Posterior cingulate gyrus (tissue), 11 donors: ENCODE results near the gene SORT1.

Experiments used
- DNase-seq, 10 donors: peaks; one replicate each; pipeline versions ENCODE4 v3.0.0 to v3.0.0-alpha.2; 2020 to 2021; ENCODE audit warnings: mixed read lengths in 3 of 10
- intact Hi-C: fragments of 100-400 bp; cut with DNase I; formaldehyde crosslinking; loops from one replicate; pipeline ENCODE4 v1.15.1; 2023

The SORT1 gene

DNA sequence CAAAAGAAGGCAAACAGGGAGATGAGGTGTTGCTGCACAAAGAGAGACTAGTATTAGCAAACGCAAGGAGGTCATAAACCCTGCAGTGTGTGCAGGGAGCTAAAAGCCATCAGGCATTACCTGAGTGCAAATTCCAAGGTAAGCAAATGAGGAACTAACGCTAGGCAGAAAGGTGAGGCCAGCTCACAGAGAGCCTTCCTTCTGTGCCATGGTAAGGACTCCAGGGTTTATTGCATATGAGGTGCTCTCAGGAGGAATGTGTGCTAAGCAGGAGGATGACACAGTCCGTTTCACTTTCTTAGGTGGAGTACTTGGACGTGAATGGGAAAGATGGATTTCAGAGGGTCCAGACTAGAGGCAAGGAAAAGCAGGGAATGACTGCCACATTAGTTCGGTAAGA, 46.3 kb downstream of the SORT1 start:
- no peak for DNase-seq
- intact Hi-C loops: no loop called here

DNA sequence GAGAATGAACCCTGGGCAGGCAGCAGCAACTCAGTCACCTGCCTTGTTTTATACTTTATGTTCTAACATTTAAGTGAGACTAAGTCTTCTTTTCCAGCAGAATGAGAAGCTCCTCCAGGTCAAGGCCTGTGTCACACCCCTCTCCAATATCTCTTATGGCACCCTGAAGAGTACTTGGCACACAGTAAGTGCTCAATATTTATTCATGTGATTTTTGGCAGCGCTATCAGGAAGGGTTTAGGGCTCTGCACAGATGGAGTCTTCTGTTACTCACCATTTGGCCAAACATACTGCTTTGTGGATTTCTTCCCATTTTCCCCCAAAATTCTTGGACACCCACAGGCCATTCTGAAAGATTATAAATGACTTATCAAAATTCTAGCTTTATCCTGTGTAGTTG, 47.1 kb downstream of the SORT1 start:
- intact Hi-C loops: no loop called here
- no peak for DNase-seq

DNA sequence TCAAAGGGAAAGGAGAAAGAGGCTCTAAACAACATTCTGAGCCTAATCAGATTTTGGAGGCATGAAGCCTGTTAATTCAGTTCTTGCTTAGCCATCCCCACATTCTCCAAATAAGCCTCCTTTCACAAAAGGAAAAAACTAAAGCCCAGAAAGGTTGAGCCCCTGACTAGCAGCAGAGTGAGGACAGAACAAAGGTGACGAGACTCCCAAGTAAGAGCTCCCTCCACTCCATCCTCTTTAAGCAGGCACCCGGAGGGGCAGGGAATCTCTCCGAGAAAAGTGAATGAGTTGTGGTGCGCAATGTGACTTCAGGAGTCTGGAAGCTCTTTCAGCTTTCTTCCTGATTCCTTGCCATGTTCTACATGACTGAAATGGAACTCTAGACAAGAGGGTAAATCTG, 47.5 kb downstream of the SORT1 start:
- no peak for DNase-seq
- intact Hi-C loops: no loop called here

DNA sequence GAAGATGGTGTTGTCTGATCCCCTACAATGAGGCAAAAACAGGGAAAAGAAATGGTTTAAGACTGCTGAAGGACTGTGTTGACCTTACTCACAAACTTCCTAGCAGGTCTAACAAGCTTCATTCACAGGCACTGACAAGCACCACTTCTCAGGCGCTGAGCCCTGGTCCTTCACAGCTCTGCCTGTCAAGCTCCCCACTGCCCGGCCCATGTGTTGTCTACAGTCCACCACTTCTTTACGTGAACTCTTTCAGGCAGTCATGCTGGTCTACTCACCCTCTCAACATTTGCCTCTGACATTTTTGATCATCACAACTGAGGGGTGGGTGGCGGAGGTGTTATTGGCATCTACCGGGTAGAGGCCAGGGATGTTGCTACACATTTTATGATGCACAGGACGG, 50.2 kb downstream of the SORT1 start:
- DNase-seq: no peak
- intact Hi-C loops: no loop called here

DNA sequence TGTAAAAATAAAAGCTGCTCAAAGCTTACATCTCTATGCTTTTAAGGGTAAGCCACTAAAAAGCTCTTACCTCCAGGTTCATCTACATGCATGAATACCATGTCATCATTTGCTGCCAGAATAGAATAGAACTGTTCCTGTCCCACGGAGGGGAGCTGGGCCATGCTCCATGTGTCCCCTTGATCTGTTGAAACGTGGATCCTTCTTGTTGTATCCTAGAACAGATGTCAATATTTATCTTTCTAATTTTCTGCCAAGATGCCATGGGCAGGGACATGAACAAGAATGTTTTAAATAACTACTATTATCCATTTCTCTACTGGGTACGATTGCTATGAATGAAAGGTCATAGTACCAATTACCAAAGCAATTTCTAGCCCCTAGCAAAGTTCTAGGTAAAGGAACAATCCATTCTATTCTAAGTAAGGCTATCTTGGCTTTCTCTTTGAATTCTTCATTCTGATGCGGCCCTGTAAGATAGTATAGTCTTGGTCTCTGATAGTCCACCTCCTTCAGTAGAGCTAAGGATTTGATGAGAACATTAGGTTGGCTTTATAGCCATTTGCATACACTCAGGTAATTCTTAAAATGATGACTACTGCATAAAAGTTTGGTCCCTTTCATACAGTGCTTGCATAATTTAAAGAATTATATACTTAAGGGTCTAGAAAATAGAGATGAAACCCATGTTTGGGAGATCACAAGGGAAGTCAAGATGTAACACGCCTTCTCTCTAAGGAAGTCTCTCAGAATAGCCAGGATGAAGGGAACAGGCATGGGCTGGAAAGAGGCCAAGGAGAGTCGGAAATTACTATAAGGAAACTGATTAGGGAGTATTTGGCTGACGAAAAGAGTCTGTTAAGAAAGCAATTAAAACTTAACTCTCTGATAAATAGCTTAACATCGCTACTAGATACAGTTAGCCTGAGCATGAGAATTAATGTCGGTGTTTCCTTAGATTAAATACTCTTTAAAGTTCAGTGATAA, 55.5 kb downstream of the SORT1 start:
- intact Hi-C loops: no loop called here
- DNase-seq: no peak

DNA sequence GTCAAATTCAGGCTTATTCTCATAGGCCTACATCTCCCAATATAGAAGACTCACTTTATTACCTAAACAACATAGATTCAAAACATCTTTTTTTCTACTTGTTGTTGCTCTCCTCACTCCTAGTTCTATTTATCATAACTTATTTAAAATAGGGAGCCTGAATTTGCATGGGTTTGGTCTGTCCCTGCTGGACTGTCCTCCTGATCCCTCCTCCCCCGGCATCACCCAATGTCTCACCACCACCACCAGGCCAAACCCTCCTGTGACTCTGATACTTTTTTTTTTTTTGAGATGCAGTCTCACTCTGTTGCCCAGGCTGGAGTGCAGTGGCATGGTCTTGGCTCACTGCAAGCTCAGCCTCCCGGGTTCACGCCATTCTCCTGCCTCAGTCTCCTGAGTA, 59.1 kb downstream of the SORT1 start:
- intact Hi-C loops: no loop called here
- DNase-seq: no peak

DNA sequence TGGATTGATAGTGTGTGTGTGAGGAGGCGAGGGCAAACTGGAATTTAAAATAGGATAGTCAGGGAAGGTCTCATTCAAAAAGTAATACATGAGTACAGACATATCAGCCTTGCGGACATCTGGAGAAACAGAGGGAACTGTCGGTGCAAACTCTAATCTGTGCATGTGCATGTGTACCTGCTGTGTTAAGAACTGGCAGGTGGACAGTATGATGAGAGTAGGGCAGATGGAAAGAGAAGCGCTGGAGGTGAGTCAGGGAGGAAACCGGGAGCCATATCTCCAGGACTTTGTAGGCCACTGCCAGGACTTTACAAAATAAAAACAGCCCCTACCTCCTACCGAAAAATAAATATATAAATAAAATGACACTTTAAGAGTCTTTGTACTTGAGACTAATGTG, 59.6 kb downstream of the SORT1 start:
- intact Hi-C loops: no loop called here

DNA sequence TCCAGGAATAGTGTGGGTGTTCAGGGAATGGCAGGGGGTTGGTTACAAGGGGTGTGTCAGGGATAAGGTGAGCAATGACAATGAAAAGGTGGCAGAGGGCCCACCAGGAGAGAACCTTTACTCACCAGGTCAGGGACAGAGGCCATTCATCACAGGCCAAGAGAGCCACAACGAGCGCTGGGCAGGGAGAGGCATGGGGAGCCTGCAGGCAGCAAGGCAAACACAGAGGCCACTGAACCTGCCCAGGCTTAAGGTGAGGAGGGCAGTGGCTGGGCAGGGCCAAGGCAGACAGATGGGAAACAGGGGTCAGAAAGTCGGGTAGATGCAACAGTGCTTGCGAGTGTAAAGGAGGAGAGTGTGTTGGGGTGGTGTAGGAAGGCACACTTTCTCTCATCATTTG, 62.6 kb downstream of the SORT1 start:
- DNase-seq: no peak
- intact Hi-C loops: no loop called here

More for the DNA sequence above, 59.6 kb downstream of the SORT1 start:
- no peak for DNase-seq

DNA sequence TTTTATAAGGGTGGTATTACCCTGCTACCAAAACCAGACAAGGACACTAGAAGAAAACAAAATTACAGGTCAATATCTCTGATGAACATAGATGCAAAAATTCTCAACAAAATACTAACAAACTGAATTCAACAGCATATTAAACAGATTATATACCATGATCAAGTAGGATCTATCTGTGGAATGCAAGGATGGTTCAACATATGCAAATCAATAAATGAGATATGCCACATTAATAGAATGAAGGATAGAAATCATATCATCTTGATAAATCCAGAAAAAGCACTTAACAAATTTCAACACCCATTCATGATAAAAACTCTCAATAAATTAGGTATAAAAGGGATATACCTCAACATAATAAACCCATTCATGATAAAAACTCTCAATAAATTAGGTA, 66.6 kb downstream of the SORT1 start:
- no peak for DNase-seq
- intact Hi-C loops: no loop called here

DNA sequence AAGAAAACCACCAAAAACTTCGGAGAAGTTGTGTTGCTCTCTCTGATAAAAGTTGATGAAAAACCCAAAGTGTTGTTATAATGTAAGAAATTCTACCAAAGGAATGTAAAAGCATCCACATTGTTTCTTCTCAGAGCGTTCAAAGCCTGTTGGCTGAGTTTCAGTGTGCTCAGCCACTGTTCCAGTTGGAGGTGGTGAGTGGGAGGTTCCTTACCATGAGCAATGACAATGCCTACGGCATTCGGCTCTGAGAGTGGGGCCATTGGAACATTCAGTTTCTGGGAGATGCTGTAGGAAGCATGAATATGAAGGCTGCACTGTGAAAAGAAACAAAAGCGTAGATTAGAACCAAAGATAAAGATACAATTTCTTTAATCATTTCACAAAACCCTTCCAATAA, 70.4 kb downstream of the SORT1 start:
- intact Hi-C loops: no loop called here
- peak in 7 of 10 donors; percentile 40 to 92 (median 51) for DNase-seq

DNA sequence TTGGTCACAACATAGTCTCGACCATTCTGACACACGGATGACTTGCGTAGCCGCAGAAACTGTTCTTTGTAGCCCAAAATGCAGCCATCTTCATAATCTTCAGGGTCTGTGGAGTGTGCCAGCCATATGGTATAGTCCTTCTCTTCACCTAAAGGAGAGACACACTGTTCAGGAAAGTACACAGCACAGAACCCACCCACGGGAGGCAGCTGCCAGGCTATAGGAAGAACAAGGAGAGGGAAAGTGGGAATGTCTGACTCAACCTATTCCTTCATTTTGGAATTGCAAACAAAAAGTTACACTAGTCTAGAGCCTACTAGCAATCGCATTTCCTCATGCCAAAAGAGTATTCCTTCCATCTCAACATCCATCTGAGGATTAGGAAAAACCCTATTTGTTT, 74.7 kb downstream of the SORT1 start:
- DNase-seq: peak in 7 of 10 donors; percentile 30 to 93 (median 65)
- intact Hi-C loops: no loop called here

DNA sequence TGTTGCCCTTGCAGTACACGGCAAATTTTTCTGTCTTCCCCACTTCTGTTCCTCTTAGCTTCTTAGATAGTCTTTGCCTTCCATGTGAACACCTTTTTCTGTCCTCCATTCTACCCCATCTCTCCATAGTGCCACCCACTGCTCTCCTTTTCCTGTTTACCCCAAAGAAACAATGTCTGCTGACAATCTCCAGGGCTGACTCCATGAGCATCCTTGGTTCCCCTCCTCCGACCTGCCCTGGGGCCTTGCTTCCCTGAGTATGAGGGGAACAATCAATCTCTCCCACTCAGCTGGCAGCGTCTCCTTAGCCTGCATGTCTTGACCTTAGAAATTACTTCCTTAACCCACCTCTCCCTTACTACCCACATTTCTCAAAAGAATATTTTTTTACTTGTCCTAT, 78.6 kb downstream of the SORT1 start:
- intact Hi-C loops: loop anchor here (10.0 kb wide), 1 partner anchor 76 kb away; the partner anchor contains the start of gene SORT1
- DNase-seq: no peak

DNA sequence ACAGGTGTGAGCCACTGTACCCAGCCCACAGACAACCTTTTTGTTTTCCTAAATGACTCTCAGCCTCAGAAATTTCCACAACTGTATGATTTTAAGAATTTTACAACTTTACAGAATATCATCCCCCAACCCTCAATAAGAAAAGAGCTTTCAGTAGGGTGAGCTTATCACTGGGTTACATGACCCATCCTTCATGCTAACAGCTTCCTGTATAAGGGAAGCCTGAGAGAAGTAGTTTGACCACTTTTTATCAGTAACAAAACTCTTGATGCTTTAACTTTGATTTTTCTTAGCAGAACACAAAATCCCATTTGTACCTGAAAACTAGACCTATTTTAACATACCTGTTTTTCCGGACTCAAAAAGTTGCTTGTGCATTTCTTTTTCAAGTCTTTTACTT, 81.2 kb downstream of the SORT1 start:
- DNase-seq: no peak
- intact Hi-C loops: loop anchor here (10.0 kb wide), 1 partner anchor 78 kb away; the partner anchor contains the start of gene SORT1

DNA sequence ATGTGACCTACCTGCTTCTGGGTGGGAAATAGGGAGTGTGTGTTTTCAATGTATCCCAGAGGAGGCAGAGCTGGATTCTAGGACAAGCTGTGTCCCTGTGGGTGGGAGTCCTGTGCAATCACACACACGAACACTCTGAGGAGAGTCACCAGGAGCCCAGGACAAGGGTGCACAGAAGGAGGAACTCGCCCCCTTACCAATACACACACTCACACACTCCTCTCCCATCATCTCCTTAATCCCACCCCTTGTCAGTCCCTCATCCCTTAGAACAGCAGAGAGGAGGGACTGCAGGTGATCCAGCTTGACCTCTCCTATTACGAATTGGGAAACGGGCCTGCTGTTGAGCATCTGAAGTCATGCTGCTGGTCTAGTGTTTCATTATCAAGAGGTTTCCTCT, 82.4 kb downstream of the SORT1 start:
- no peak for DNase-seq
- intact Hi-C loops: loop anchor here (10.0 kb wide), 1 partner anchor 80 kb away; the partner anchor contains the start of gene SORT1

DNA sequence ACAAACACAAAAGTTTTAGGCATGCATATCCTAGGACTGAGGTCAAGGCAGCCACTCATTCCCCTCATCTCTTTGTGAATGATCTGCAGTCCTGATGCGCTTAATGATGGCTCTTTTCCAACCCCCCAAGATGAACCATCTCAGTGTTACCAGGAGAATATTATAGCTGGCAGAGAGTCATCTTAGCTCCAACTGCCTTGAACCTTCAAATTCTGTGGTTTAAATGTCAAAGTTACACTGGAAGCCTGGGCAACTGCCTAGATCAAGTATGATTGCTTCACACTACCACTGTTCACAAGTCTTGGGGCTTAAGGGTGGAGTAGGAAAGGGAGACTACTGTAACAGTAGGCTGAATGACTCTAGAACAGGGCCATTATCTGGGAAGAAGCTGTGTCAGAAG, 82.9 kb downstream of the SORT1 start:
- intact Hi-C loops: loop anchor here (10.0 kb wide), 1 partner anchor 80 kb away; the partner anchor contains the start of gene SORT1
- no peak for DNase-seq

DNA sequence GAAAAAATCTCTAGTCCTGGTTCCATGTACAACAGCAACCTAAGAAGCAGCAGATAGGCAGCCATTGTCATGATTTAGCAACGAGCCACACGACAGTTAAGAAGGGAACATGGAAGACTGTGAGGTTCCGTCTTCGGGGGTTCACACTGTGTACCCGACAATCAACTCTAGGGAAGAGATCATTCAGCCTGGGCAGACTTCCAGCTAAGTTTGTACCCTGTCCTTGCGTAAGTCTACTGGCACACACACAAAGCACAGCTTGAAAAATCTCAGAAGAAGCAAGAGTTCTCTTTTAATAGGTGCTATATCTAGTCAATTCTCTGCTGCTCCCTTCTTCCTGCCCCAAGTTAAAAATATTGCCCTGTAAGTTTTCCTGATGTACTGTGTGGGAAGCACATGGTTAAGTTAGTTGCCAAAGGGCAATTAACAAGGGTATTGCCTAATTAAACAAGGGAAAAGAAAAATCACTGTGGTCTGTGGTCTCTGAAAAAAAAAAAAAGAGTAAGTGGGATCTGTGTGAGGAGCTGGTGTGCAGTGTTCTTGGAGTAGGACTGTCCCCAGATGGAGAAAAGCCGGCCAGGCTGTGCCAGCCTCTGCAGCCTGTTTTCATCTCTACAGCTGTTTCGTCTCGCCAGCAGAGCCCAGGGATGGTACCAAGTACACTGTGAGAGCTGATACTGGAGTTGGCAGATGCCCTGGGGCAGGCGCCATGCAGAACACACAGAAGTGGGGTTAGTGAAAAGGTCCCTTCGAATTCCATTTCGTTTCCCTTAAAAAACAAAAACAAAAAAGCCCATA, 84.5 kb downstream of the SORT1 start:
- intact Hi-C loops: loop anchor here (10.0 kb wide), 1 partner anchor 82 kb away; the partner anchor contains the start of gene SORT1

DNA sequence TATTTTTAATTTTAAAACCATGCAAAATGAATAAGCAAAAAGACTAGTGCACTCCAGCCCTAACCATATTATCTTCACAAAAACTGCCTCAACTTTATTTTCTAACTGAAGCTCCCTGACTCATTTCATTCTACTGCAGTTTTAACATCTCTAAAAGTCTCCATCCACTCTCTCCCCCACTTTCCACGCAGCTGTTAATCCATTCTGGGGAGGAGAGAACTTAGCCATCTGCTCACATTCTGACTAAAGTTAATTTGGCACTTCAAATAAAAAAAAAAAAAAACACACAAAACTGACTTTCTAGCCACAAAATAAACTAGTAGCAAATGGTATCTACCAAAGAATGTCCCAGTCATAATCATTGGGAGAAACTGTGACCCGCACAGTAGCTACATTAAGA, 85.5 kb downstream of the SORT1 start:
- intact Hi-C loops: loop anchor here (10.0 kb wide), 1 partner anchor 83 kb away; the partner anchor contains the start of gene SORT1
- DNase-seq: no peak

More for the DNA sequence above, 84.5 kb downstream of the SORT1 start:
- DNase-seq: peak; percentile 69 to 98 (median 86)

DNA sequence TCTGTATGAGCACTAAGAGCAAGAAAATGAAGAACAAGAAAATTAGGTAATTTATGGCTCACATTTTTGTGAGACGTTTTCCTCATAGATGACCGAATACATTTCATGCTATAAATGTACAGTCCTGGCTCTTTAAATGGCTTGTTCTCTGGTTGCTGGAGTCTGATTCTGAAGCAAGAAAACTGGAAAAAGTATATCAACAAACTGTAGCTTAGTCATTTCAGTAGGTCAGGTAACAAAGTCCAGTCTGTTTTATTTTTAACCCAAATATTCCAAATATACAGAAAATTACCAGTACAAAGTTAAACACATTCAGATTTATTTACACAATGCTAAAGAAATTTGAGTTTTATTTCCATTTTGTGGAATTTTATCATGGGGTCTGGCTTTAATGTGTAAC, 88.4 kb downstream of the SORT1 start:
- no peak for DNase-seq
- intact Hi-C loops: no loop called here

DNA sequence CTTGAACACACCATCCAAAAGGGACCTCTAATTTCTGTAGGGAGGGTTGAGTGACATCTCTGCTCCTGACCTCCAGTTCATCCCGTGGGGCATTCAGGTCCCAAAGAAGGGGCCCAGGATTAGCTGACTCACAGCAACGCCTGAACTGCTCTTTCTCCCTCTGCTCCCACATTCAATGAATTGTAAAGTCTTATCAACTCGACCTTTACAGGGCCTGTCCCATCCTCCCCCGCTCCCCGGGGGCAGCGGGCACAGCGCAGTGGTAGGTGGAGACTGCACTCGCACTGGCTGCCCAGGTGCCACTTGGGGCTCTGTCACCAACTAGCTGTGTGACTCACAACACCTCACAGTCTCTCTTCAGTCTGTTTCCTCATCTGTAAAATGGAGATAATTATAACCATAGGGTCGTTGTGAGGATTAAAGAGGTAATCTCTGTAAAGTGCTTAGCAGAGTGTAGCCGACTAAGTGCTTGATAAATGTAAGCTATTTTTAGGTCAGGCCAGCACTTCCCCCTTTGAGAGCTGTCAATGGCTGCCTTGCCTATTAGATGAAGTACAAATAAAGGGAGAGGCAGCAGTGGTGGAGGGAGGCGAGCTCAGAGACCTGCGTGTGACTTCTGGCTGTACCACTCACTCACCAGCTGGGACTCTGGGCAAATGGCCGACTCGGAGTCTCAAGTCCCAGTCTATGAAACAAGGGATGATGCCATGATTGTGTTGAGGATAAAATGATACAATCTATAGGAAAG, 90.3 kb downstream of the SORT1 start:
- peak in 7 of 10 donors; percentile 48 to 93 (median 58) for DNase-seq
- intact Hi-C loops: no loop called here

DNA sequence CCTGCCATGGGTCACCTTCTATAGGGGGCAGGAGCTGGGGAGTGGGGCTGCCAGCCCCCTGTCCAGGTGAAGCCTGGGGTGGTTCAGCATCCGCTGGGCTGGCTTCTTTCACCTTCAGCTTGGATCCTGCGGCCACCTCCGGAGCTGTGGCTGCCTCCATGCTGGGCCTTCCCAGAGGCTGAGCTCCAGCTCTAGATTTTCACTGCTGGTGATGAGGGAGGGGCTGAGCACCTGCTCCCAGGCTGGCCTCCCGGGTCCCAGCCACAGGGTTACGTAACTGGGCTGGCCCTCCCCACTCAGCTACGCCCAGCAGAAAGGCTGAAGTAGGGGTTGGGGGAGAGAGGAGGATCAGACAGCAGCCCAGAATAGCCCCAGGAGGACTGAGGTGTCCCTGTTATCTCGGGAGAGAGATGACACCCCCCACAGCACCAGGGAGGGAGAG, 90.9 kb downstream of the SORT1 start, which contains the start of gene MYBPHL:
Gene MYBPHL (minus strand): TSS at position 180 of the 442 bp plus-strand sequence. CDS start 20 bp downstream, at position 160.
- intact Hi-C loops: no loop called here
- peak in 3 of 10 donors; percentile 41 to 85 (median 75) for DNase-seq
